NCI-H526 treated with DMSO at 0.1 percent for 48 hours (cell line): ENCODE results near the gene ST3GAL5.

Experiments
- DNase-seq: peaks from one replicate; lab custom pipeline; 2025; lab: John Stamatoyannopoulos, UW

Gene ST3GAL5

DNA sequence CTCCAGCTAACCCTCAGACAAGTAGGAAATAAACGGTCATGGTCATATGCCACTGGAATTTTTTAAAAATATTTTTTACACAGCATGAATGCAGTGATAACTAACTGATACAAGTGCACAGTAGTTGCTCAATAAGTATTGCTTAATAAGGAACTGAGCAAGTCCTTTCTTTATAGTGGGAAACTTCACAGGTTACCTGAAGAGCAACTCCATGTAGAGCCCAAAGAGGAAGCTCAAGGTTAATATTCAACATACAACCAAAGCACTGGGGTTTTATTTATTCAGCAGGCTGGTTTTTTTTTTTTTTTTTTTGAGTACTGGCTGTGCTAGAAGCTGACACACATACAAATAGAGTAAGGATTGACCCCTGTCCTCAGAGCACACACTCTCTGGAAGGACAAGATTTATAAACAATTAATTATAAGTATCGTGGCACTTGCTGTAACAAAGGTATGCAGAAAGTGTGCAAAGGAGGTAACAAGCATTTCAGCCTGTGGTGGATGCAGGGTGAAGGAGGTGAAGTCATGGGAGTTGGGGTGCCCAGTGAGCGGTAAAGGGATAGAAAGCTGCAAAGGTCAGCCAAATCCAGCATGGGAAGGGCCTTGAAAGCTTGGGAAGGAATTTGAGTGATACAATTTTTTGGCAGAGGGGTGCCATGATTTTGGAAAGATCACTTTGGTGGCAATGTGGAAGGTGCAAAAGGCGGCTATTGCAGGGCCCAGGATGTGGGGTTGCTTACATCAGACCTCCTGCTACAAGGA is 82.3 kb downstream of the ST3GAL5 start:
- no peak for DNase-seq

DNA sequence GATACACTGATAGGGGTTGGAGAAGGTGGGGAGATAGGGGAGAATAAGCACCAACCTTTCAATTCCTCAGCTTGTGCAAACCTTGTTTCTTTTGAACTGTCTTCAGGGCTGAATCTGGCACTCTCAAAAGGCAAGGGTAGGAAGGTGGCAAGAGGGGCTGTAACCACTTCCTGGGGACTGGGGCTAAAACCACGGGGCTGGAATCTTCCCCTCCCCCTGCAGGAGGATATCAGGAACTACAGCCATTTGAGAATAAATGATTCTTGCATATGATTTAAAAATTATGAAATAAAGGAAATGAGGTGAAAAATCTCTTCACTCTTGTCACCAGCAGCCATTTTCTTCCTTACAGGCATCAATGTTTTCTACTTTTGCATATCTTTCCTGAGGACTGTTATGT is 84.2 kb downstream of the ST3GAL5 start:
- no peak for DNase-seq

- no peak for DNase-seq
Observed at GRCh38 chr2:85803704-85804425, 84.9 kb downstream of the ST3GAL5 start.

DNA sequence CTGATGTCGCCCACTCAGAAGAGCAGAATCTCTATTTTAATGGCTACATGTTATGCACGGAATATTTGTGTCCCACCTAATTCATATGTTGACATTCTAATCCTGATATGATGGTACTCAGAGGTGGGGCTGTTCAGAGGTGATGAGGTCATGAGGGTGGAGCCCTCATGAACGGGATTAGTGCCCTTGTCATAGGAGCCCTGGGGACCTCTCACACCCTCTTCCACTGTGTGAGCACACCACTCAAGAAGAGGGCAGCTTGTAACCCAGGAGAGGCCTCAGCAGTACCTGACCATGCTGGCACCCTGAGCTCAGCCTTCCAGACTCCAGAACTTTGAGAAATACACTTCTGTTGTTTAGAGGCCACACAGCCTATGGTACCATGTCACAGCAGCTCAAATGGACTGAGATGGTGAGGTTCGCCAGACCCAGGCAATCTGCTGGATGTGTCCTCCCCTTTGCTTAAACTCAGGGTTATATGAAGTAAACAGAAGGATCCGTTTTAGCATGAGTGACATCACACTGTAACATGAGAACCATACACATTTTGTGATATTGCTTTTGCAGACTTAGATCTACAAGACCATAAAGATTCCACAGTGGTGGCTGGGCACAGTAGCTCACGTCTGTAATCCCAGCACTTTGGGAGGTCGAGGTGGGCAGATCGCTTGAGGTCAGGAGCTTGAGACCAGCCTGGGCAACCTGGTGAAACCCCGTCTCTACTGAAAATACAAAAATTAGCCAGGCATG is 86.3 kb downstream of the ST3GAL5 start:
- no peak for DNase-seq

DNA sequence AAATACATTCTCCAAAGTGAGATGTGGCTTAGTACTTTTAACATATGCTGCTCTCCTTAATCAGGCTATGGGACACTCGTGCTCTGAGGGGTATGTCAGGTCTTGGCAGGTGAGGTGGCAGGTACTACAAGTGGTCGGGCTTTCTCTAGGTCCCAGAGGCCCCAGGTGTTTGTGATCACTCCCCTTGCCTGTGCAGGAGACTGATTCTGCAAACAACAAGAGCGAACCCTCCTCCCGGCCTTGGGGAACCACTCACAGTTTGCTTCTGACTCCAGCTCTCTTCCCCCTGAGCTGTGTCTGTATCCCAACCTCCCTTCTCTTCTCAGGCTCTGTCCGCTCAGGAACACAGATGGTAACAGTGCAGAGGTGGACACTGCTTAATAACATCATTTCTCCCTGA is 86.9 kb downstream of the ST3GAL5 start:
- no peak for DNase-seq

DNA sequence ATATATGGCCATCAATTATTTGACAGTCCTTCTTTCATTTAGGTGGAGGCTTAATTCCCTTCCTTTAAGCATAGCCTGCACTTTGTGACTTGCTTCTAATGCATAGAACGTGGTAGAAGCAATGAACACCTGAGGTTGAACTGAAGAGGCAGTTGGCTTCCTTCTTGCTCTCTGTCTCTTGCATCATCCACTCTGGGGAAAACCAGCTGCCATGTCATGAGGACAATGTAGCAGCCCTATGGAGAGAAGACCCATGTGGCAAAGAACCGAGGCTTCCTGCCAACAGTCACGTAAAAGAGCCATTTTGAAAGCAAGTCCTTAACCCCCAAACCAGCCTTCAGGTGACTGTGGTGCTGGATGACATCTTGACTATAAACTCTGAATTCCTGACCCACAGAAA is 88.2 kb downstream of the ST3GAL5 start:
- DNase-seq, result no peak

GRCh38 chr2:85799215-85799956 is 89.4 kb downstream of the ST3GAL5 start:
- DNase-seq, result no peak

DNA sequence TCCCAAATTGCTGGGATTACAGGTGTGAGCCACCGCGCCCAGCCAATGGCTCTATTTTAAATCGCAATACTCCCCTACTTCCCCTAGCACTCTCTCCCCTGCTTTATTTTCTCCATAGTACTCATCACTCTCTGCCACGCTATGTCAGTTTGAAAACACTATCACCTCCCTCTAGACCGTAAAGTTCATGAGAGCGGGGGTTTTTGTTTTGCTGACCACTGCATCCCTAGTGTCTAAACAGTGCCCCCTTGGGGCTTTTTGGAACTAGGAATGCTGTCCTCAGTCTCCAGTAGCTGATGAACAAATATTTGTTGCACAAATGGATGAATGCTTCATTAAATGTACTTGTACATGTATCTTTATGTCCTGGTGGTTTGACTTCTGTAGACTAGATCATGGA is 90.9 kb downstream of the ST3GAL5 start:
- DNase-seq, result no peak

- no peak for DNase-seq
Observed at GRCh38 chr2:85797263-85797660, 91.5 kb downstream of the ST3GAL5 start.

DNA sequence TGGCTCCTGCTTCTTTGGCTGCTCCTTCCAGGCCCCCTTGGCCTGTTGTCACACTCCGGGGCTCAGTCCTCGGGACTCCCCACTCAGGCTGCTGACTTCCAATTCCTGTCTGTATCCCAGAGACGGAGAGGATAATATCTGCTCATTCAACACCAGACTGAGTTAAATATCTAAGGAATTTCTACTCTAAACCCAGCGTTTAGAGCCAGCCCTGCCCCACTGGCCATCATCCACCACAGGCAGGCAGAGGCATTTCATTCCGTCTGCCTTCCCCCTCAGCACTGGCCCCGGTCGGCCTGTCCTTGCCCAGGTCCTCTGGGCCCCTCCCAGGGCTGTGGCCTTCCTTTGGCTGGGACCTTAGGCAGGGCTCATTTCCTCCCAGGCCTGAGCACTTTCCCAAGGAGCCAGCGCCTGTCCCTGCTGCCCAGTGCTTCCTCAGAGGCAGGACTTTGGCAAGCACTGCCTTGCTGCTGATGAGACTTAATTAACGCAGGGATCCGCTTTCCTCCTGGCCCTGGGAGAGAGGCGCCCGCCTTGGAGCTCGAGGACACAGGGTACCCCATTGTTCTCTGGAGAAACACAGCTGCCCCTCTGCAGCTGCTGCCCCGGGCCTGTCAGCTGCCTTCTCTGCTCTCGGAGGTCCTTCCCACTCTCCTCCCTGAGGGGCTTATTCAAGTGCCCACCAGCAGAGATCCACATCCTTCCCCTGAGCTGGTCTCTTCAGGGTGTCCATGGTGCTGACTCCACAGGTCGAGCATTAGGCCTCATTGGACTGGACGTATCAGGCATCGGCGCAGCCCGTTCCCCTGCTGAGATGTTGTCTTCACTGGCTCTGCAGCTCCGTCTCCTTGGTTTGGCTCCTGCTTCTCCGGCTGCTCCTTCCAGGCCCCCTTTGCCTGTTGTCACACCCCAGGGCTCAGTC is 92.2 kb downstream of the ST3GAL5 start:
- no peak for DNase-seq

DNA sequence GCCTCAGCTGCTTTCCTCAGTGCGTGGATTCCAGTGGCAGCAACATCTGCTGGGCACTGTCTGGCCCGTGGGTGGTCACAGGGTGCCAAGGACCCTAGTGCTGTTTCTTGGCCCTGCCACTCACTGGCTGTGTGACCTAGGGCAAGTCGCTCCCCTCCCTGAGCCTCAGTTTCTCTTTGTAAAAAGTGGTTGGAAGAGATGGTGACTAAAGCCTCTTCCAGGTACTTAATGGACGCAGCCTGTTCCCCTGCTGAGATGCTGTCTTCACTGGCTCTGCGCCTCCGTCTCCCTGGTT is 92.8 kb downstream of the ST3GAL5 start:
- no peak for DNase-seq

- DNase-seq, result no peak
Observed at GRCh38 chr2:85795331-85796045, 93.3 kb downstream of the ST3GAL5 start.

- DNase-seq, result no peak
Observed at GRCh38 chr2:85794491-85795121, 94.2 kb downstream of the ST3GAL5 start.

- DNase-seq, result no peak
Observed at GRCh38 chr2:85794038-85794441, 94.8 kb downstream of the ST3GAL5 start.

DNA sequence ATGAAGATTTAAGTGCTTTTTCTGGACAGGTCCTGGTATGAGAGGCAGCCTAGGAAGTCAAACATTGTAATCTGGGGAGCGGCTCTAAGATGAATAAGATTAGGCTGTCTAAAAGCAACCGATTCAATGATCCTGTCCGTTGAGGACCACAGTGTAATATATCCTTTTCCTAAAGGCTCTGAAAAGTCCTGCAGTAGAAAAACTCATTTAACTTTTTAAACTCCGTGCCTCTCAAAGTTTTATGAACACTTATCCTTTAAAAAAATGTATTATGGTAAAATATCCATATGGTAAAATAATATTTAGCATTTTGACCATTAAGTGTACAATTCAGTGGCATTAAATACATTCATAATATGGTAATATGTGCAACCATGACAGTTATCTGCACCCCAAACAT is 95.2 kb downstream of the ST3GAL5 start:
- no peak for DNase-seq

GRCh38 chr2:85792783-85793441 is 95.9 kb downstream of the ST3GAL5 start:
- no peak for DNase-seq

DNA sequence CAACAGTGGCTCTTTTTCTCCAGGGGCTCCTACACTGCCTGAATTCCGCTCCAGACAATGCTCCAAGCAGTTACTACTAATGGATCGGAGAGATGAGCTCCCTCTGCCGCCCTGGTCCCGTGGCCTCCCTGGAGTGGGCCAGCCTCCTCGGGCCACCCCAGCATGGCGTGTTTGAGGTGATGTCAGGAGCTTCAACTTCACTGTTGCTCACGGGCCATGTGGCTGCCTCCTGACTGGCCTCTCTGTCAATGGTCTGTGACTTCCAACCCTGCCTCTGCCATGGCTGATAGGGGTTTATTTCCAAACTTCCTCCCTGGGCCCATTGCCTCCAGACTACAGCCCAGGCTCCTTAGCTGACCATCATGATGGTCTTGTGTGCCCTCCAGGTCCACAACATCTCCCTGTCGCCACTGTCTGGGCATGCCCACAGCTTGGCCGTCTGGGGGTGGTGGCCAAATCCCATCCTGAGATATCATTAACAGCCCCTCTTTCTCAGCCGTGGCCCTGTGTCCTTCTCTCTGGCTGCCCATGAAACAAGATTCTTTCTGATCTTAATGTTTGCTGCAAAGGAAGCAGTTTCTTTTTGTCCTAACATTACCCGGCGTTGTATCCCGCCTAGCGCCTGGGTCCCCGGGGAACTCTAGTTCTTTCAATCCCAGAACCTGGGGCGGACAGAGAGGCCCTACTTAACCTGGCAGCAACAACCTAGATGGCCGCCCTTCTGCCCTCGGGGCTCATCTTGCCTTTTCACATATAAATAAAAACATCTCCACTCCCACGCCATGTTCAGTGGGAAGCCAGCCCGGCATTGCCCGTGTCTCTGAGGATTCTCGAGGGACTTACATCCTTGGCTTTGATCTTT is 96.9 kb downstream of the ST3GAL5 start:
- no peak for DNase-seq

DNA sequence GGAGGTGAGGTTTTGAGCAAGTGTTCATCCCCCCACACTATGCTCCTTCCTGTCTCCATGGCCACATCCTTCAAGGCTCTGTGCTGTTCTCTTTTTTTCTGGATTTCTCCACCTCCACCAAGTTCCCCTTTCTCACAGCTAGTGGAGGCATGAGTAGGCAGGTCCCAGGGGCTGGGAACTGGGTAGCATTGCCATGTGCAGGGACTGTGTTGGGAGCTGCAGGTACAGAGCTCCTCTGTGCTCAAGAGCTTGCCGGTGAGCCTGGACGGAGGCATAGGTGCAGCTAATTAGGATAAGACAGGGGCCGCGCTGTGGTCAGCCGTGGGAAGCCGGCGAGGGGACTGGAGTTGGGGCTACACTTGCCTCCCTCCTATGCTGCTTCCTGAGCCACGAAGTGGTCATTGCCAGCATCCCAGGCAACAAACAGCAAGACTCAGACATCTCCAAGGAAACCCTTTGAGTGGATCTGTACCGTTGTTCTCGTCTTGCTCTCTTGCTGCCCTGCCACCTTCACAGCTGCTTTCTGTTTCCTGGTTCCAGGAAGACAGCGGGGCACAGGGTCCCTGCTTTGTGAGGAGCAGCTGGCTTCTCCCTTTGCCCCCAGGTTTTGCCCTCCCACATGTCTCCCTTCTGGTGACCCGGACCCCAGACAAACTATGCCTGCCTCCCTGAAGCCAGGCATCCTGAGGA is 98.1 kb downstream of the ST3GAL5 start:
- DNase-seq, result no peak
